Measurements from ENCODE around the gene LRRC8C.

LRRC8C gene

GRCh38 chr1:89607156-89607555 is 25.8 kb upstream of the LRRC8C start:
- DNase-seq (ENCODE audit: extremely low spot score): no peak
- ChIA-PET CTCF (interaction anchor here (0.9 to 8.1 kb wide), 3 partner anchors 10 to 156 kb away, joined by 3 to 52 read pairs (median 30); no protein-coding TSS in a partner anchor), POLR2A (interaction anchor here (0.7 kb wide), 1 partner anchor 238 kb away, joined by 3 read pairs; no protein-coding TSS in a partner anchor)
- TF ChIP-seq CTCF (IDR thresholded peaks at IDR 0.05; ENCODE audit: control extremely low read depth, extremely low read depth, low read depth, missing control alignments): no peak

DNA sequence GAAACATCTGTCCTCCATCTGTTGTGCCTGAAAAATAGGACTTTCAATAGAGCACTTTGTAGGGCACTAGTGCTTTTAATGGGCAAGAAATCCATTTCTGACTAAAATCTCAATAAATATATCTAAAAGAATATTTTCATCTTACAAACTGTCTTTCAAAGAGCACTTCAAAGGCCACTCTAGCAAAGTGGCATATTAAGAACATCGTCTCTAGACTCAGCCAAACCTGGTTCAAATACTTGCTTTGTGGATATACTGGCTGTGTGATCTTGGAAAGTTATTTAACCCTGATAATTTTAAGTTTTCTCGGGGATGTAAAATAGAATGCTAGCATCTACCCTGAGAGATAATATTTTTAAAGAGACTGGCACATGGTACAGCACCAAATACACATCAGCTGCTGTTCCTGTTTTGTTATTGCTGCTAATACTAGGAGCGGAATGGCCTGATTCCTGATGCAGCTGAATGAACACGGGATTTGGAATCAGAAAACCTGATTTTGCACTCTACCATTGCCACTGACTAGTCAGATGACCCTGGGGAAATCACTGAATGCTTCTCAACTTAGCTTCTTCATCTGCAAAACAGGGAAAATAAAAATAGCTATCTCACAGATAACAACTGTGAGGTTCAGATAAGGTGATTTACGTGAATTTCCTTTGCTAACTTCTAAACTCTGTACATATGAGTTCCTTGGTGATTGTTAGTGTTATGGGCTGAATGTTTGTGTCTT is 25.2 kb upstream of the LRRC8C start:
- no peak for TF ChIP-seq CTCF (IDR thresholded peaks at IDR 0.05; ENCODE audit: control extremely low read depth, extremely low read depth, low read depth, missing control alignments)
- POLR2A ChIA-PET: interaction anchor here (0.7 kb wide), 1 partner anchor 238 kb away, joined by 3 read pairs; no protein-coding TSS in a partner anchor
- DNase-seq (ENCODE audit: extremely low spot score): no peak
- CTCF ChIA-PET: interaction anchor here (5.0 to 8.1 kb wide), 2 partner anchors 11 to 155 kb away, joined by 30 to 52 read pairs; no protein-coding TSS in a partner anchor

- no peak for TF ChIP-seq CTCF (IDR thresholded peaks at IDR 0.05; ENCODE audit: control extremely low read depth, extremely low read depth, low read depth, missing control alignments)
- no peak for DNase-seq (ENCODE audit: extremely low spot score)
- ChIA-PET POLR2A (interaction anchor here (0.6 kb wide), 1 partner anchor 19 kb away, joined by 3 read pairs; no protein-coding TSS in a partner anchor), CTCF (interaction anchor here (0.9 to 8.1 kb wide), 4 partner anchors 12 to 155 kb away, joined by 3 to 52 read pairs (median 16); no protein-coding TSS in a partner anchor)
Observed at GRCh38 chr1:89608319-89608983, 24.5 kb upstream of the LRRC8C start.

GRCh38 chr1:89608984-89609725 is 23.8 kb upstream of the LRRC8C start:
- no peak for DNase-seq (ENCODE audit: extremely low spot score)
- TF ChIP-seq CTCF (IDR thresholded peaks at IDR 0.05; ENCODE audit: control extremely low read depth, extremely low read depth, low read depth, missing control alignments): no peak
- CTCF ChIA-PET: interaction anchor here (0.9 to 8.1 kb wide), 4 partner anchors 12 to 154 kb away, joined by 3 to 52 read pairs (median 16); no protein-coding TSS in a partner anchor
- POLR2A ChIA-PET: interaction anchor here (0.6 kb wide), 1 partner anchor 19 kb away, joined by 3 read pairs; no protein-coding TSS in a partner anchor

DNA sequence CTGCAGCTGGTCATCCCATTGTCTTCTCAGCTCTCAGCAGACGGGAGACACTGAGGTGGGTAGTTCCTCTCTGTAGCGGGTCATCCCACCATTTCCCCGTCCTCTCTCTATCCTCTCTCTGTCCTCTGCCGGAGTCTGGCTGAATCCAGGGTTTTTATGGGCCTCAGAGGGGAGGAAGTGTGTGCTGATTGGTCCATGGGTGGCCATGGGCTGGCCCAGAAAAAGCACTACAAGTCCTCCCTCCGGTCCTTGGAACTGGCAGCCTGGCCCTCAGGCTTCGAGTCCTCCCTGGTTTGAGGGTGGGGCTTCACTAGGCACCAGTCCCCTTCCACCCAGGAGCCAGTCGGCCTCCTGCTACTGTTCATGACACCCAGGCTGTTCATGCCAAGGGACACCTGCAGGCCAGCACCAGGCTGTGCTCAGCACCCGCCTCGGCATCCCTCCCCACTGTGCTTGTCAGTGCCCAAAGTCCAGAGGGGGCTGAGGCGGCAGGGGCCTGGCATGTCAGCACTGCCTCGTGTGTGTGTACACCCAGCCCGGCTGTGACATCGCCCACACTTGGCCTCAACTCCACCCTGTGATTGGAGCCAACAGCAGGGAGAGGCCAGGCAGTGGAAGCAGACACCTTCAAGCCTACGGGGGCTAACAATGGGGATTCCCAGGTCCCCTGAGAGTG is 23.0 kb upstream of the LRRC8C start:
- TF ChIP-seq CTCF (IDR thresholded peaks at IDR 0.05; ENCODE audit: control extremely low read depth, extremely low read depth, low read depth, missing control alignments): no peak
- DNase-seq (ENCODE audit: extremely low spot score): no peak
- CTCF ChIA-PET: interaction anchor here (1.2 to 8.1 kb wide), 4 partner anchors 13 to 153 kb away, joined by 3 to 52 read pairs (median 22); no protein-coding TSS in a partner anchor
- POLR2A ChIA-PET: no interaction called here

Data from GM10248 (cell line).